ENCODE data around the gene SLC25A43. TPM values are rescaled to one million over a fixed set of nuclear protein-coding genes. Genes with fewer than 3 reads are reported as not detected.

SLC25A43 gene
- total RNA-seq, 2 experiments from 2014 or later: 3.6 to 4.8 TPM

DNA sequence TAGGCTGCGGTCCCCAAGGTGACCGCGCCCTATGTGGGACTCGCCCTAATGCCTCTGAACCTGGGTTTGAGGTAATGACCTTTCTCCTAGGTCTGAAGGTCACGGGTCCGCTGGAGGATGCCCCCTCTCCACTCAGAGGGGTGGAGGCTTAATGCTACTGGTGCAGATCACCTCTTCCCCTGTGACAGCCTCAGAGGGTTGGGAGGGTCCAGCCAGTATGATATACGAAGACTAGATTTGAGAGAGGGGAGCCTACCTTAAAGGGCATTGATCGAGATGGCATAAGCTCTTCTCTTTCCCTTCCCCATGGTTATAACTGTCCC is 70.1 kb downstream of the SLC25A43 start:
- ChIA-PET POLR2A (interaction anchor here (1.3 kb wide), 1 partner anchor 11 kb away, joined by 3 read pairs; no protein-coding TSS in a partner anchor), CTCF (interaction anchor here (0.6 to 1.0 kb wide), 7 partner anchors 9 to 645 kb away, joined by 3 to 9 read pairs (median 3); no protein-coding TSS in a partner anchor)
- peaks cover 12% of the 10 kb centered on the region for H3K4me1 Mint-ChIP-seq
- H3K27ac Mint-ChIP-seq: peak overlapping the region; percentile 79
- peak overlapping the region; percentile 85 for H3K4me3 Mint-ChIP-seq
- intact Hi-C loops (cut with DNase I, micrococcal nuclease): loop anchor here (1.0 to 10.0 kb wide), 8 partner anchors 13 to 494 kb away; partner anchors contain the start of genes LONRF3 (in 1 of the 2), NKAP (in 1 of the 2), SEPTIN6 (in 1 of the 2) and SLC25A43 (in 1 of the 2)
- DNase-seq: no peak
- no peaks in the 10 kb centered on the region for H3K27me3 Mint-ChIP-seq
- ATAC-seq: no peak
- peaks cover 18% of the 10 kb centered on the region for H3K36me3 Mint-ChIP-seq (ENCODE audit: low read depth)
- H3K9me3 Mint-ChIP-seq (ENCODE audit: low read depth): no peaks in the 10 kb centered on the region

- CTCF ChIA-PET: no interaction called here
Measured at GRCh38 chrX:119474615-119475388, 75.7 kb downstream of the SLC25A43 start.

GRCh38 chrX:119475389-119476101 is 76.4 kb downstream of the SLC25A43 start:
- ATAC-seq (peak; percentile 61), DNase-seq (no peak)
- Mint-ChIP-seq H3K4me1 (peaks cover 14% of the 10 kb centered on the region), H3K27ac (no peak overlapping the region), H3K4me3 (no peak overlapping the region), H3K27me3 (no peaks in the 10 kb centered on the region), H3K36me3 (ENCODE audit: low read depth) (peaks cover 5% of the 10 kb centered on the region), H3K9me3 (ENCODE audit: low read depth) (no peaks in the 10 kb centered on the region)
- intact Hi-C loops (cut with DNase I, micrococcal nuclease): no loop called here
- POLR2A ChIA-PET: no interaction called here
- CTCF ChIA-PET: interaction anchor here (0.6 kb wide), 1 partner anchor 75 kb away, joined by 3 read pairs; no protein-coding TSS in a partner anchor

More at GRCh38 chrX:119474615-119475388, 75.7 kb downstream of the SLC25A43 start:
- Mint-ChIP-seq H3K36me3 (ENCODE audit: low read depth) (peaks cover 10% of the 10 kb centered on the region), H3K4me1 (peaks cover 17% of the 10 kb centered on the region), H3K27me3 (no peaks in the 10 kb centered on the region), H3K27ac (no peak overlapping the region), H3K4me3 (no peak overlapping the region), H3K9me3 (ENCODE audit: low read depth) (no peaks in the 10 kb centered on the region)
- DNase-seq (no peak), ATAC-seq (no peak)
- intact Hi-C loops (cut with DNase I, micrococcal nuclease): no loop called here
- POLR2A ChIA-PET: no interaction called here

DNA sequence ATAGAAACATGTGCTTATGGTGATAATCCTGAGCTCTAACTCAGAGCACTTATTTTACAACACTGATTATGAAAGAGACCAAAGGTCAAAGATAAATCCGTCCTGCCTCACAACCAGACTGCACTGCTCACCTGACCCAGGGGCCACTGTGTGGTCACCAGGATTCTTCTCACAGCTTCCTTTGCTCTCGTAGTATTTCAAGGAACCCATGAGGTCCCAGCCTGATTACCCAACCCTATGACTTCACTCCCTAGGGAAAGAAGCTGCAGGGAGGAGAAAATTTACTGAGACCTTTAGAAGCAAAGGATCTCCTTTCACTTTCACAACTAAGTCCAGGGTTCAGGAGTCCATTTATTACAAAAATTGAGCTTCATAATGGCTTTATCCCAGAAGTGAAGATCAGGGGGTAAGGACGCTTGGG is 78.7 kb downstream of the SLC25A43 start:
- H3K27me3 Mint-ChIP-seq: no peaks in the 10 kb centered on the region
- peaks cover 16% of the 10 kb centered on the region for H3K4me1 Mint-ChIP-seq
- no peaks in the 10 kb centered on the region for H3K9me3 Mint-ChIP-seq (ENCODE audit: low read depth)
- no peak for ATAC-seq
- DNase-seq: no peak
- H3K4me3 Mint-ChIP-seq: no peak overlapping the region
- POLR2A ChIA-PET: no interaction called here
- H3K27ac Mint-ChIP-seq: no peak overlapping the region
- no peaks in the 10 kb centered on the region for H3K36me3 Mint-ChIP-seq (ENCODE audit: low read depth)
- intact Hi-C loops (cut with DNase I, micrococcal nuclease): no loop called here
- CTCF ChIA-PET: interaction anchor here (0.7 to 1.9 kb wide), 3 partner anchors 8 to 12 kb away, joined by 3 to 6 read pairs (median 3); no protein-coding TSS in a partner anchor

DNA sequence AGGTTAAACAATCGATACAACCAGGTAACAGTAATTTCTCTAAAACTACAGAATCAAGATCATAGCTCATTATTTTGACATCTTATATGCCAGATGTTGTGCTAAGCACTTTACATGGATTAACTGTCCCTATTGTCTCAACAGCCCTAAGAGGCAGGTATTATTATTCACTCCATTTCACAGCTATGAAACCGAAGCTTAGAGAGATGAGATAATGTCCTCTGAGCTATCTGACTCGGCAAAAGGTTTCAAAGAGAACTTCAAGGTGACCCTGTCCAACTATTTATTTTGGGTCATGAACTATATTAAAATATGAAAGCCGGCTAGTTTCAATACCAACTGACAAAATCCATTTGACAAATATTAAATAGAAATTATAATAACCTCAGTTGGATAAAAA is 79.4 kb downstream of the SLC25A43 start:
- POLR2A ChIA-PET: no interaction called here
- intact Hi-C loops (cut with DNase I, micrococcal nuclease): no loop called here

DNA sequence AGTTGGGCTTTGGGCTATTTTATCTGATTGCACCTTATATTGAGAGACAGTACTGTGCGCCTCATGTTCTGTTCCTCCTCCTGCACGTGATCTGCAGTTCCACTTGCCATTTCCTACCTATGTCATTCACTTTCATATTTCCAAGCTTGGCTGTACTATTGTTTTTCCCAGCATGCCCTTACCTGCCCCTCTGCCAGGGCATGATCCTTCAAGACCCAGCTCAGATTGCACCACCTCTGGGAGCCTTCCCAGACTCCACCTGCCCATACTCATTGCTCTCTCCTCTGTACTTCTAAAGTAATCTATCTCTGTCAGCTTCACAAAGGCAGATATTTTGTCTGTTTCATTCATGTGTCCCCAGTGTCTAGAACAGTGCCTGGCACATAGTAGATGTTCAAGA is 80.7 kb downstream of the SLC25A43 start:
- Mint-ChIP-seq H3K9me3 (ENCODE audit: low read depth) (no peaks in the 10 kb centered on the region), H3K36me3 (ENCODE audit: low read depth) (no peaks in the 10 kb centered on the region), H3K4me1 (peaks cover 18% of the 10 kb centered on the region), H3K27me3 (no peaks in the 10 kb centered on the region), H3K4me3 (no peak overlapping the region), H3K27ac (no peak overlapping the region)
- no peak for ATAC-seq
- intact Hi-C loops (cut with DNase I, micrococcal nuclease): no loop called here
- no peak for DNase-seq
- ChIA-PET CTCF (interaction anchor here (1.6 kb wide), 1 partner anchor 13 kb away, joined by 3 read pairs; no protein-coding TSS in a partner anchor), POLR2A (interaction anchor here (0.5 to 1.1 kb wide), 2 partner anchors 11 to 395 kb away, joined by 3 read pairs; no protein-coding TSS in a partner anchor)

More for the DNA sequence above, 79.4 kb downstream of the SLC25A43 start:
- H3K9me3 Mint-ChIP-seq (ENCODE audit: low read depth): no peaks in the 10 kb centered on the region
- no peak overlapping the region for H3K4me3 Mint-ChIP-seq
- peaks cover 18% of the 10 kb centered on the region for H3K4me1 Mint-ChIP-seq
- CTCF ChIA-PET: interaction anchor here (0.7 to 1.9 kb wide), 3 partner anchors 9 to 11 kb away, joined by 3 to 6 read pairs (median 3); no protein-coding TSS in a partner anchor
- H3K27ac Mint-ChIP-seq: no peak overlapping the region
- ATAC-seq (no peak), DNase-seq (no peak)
- H3K36me3 Mint-ChIP-seq (ENCODE audit: low read depth): no peaks in the 10 kb centered on the region
- no peaks in the 10 kb centered on the region for H3K27me3 Mint-ChIP-seq

- no peak overlapping the region for H3K4me3 Mint-ChIP-seq
- no peak for ATAC-seq
- DNase-seq: no peak
- H3K36me3 Mint-ChIP-seq (ENCODE audit: low read depth): no peaks in the 10 kb centered on the region
- intact Hi-C loops (cut with DNase I, micrococcal nuclease): no loop called here
- H3K27me3 Mint-ChIP-seq: no peaks in the 10 kb centered on the region
- H3K9me3 Mint-ChIP-seq (ENCODE audit: low read depth): no peaks in the 10 kb centered on the region
- no peak overlapping the region for H3K27ac Mint-ChIP-seq
- POLR2A ChIA-PET: no interaction called here
- peaks cover 9% of the 10 kb centered on the region for H3K4me1 Mint-ChIP-seq
- CTCF ChIA-PET: interaction anchor here (0.7 to 2.1 kb wide), 5 partner anchors 8 to 275 kb away, joined by 4 to 7 read pairs (median 4); partner anchors contain the start of gene SLC25A5
Measured at GRCh38 chrX:119481323-119481801, 82.2 kb downstream of the SLC25A43 start.

- Mint-ChIP-seq H3K36me3 (ENCODE audit: low read depth) (no peaks in the 10 kb centered on the region), H3K9me3 (ENCODE audit: low read depth) (no peaks in the 10 kb centered on the region), H3K27me3 (no peaks in the 10 kb centered on the region), H3K4me3 (peak overlapping the region; percentile 55), H3K4me1 (peaks cover 7% of the 10 kb centered on the region), H3K27ac (no peak overlapping the region)
- intact Hi-C loops (cut with DNase I, micrococcal nuclease): loop anchor here (1.0 to 2.0 kb wide), 2 partner anchors 13 kb away; partner anchors contain the start of gene SLC25A5 (in 1 of the 2)
- ATAC-seq (peak; percentile 21), DNase-seq (no peak)
- ChIA-PET POLR2A (no interaction called here), CTCF (interaction anchor here (0.6 to 2.1 kb wide), 10 partner anchors 9 to 283 kb away, joined by 3 to 10 read pairs (median 4); partner anchors contain the start of gene SLC25A5)
Measured at GRCh38 chrX:119482041-119482440, 82.9 kb downstream of the SLC25A43 start.

- Mint-ChIP-seq H3K4me1 (peaks cover 7% of the 10 kb centered on the region), H3K27me3 (no peaks in the 10 kb centered on the region), H3K9me3 (ENCODE audit: low read depth) (no peaks in the 10 kb centered on the region), H3K27ac (peak overlapping the region; percentile 19), H3K4me3 (peak overlapping the region; percentile 55), H3K36me3 (ENCODE audit: low read depth) (no peaks in the 10 kb centered on the region)
- DNase-seq (peak; percentile 82), ATAC-seq (peak; percentile 93)
- intact Hi-C loops (cut with DNase I, micrococcal nuclease): loop anchor here (1.0 to 2.0 kb wide), 2 partner anchors 13 to 14 kb away; partner anchors contain the start of gene SLC25A5 (in 1 of the 2)
- CTCF ChIA-PET: interaction anchor here (0.6 to 2.1 kb wide), 16 partner anchors 8 to 428 kb away, joined by 3 to 10 read pairs (median 4); no protein-coding TSS in a partner anchor
- POLR2A ChIA-PET: no interaction called here
Measured at GRCh38 chrX:119482481-119483480, 83.6 kb downstream of the SLC25A43 start.

GRCh38 chrX:119486745-119487144 is 87.6 kb downstream of the SLC25A43 start:
- intact Hi-C loops (cut with DNase I, micrococcal nuclease): no loop called here
- no peaks in the 10 kb centered on the region for H3K9me3 Mint-ChIP-seq (ENCODE audit: low read depth)
- H3K36me3 Mint-ChIP-seq (ENCODE audit: low read depth): no peaks in the 10 kb centered on the region
- no peak overlapping the region for H3K4me3 Mint-ChIP-seq
- DNase-seq: no peak
- no peaks in the 10 kb centered on the region for H3K27me3 Mint-ChIP-seq
- H3K4me1 Mint-ChIP-seq: peaks cover 7% of the 10 kb centered on the region
- no peak overlapping the region for H3K27ac Mint-ChIP-seq
- POLR2A ChIA-PET: no interaction called here
- CTCF ChIA-PET: interaction anchor here (0.7 kb wide), 1 partner anchor 88 kb away, joined by 3 read pairs; the partner anchor contains the start of gene UBE2A
- ATAC-seq: no peak
